NCI-H146 treated with DMSO at 0.1 percent for 48 hours (cell line): Measurements from ENCODE around the gene RPS6KA5.
"Not testable (repeated sequence)": the region's sequence is repeated elsewhere in the genome, so short reads cannot be mapped to it uniquely, and the experiment has no call there.

Source experiments
- DNase-seq: peaks from one replicate; lab custom pipeline; 2025; ENCODE audit not compliant: unreplicated experiment; lab: John Stamatoyannopoulos, UW

Gene RPS6KA5

DNA sequence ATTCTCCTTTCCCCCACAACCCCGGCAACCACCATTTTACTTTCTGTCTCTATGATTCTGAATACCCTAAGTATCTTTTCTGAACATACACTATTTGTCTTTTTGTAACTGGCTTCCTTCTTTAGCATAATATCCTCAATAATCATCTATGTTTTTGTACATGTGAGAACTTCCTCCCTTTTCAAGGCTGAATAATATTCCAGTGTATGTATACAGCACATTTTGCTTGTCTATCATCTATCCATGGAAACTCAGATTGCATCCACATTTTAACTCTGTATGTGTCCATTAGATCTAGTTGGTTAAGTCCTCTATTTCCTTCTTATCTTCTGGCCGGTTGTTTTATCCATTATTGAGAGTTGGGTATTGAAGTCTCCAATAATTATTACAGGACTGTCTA is 180.2 kb downstream of the RPS6KA5 start:
- DNase-seq = no peak

DNA sequence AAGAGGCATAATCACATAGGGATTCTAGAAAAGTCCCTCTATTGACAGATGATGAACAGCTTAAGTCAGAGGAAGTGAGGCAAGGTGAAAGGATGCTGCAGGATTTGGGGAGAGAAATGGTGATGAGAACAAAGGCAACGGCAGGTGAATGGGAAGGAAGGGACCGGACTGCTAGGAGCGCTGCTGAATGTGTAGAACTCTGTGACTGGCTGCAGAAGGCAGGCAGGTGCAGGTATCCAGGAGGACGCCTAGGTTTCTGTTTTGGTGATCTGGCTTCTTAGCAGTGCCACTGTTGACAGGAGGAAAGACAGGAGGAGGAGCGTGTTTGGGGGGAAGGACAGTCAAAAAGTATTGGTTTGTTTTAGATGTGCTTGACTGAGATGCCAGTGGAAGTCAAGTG is 185.8 kb downstream of the RPS6KA5 start:
- no peak for DNase-seq

DNA sequence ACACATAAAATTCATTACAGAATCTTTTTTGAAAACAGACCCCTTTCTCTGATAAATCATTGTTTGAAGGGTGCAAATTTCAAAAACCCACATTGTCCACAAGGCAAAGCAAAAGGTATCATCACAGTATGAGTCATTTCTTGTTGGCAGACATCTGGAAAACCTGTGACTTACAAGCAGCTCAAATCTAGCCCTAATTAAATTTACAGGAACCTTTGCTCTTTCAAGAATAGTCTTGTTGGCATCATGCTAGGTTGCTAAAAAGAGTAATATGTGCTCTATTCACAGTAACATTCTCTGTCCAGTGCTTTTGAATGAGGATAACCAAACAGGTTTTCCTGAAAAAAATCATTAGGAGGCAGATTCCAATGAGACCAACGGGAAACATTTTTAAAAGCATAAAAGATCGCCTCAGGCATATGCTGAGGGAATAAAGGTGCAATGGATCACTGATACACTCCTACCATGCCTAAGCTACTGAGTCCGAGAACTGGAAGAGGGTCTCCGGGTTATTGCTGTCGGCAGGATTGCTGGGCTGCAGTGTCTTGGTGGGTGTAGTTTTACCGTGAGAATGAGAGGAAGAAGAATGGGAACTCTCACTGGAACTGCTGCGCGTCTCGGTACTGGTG is 188.7 kb downstream of the RPS6KA5 start:
- DNase-seq = no peak

DNA sequence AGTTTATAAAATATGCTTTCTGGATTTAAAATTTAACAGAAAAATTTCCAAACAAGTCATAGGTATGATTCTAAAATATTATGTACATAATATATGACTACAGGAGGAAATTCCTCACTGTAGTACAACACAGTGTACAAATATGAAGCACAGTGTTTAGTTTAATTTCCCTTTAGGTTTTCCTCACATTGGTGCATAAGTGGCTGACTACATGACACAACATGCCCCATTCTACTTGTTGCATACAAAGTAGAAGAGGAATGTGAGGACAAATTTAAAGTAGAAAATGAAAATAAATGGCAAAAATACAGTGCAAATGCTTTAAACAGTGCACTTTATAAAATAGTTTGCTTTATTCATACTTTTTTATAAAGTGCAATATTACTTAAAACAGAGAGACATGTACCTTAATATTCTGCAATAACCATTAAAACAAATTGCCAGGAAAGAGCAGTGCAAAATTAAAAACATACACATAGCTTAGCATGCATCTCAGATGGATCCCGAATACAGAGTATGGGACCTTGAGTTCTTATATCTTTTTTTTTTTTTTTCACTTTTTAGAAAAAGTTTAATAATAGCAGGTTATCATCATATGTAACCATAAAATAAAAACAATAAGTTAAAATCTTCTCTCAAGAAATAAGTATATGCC is 189.4 kb downstream of the RPS6KA5 start:
- DNase-seq = no peak

DNA sequence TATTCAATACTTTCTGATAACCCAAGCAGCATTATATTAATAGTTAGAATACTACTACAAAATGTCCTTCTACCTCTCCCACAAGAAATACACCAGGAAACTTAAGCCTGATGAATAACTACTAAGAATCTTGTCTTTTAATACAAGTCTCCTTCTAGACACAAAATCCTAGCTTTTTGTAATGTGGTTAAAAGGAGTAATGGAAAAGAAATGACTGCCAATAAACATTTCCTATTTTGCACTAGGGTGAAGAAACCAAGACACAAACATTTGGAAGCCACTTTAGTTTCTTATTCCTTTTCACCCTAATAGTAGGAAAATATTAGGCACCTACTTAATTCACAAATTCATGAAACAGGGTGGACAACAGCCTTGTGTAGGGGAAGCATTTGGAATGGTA is 192.9 kb downstream of the RPS6KA5 start:
- no peak for DNase-seq

DNA sequence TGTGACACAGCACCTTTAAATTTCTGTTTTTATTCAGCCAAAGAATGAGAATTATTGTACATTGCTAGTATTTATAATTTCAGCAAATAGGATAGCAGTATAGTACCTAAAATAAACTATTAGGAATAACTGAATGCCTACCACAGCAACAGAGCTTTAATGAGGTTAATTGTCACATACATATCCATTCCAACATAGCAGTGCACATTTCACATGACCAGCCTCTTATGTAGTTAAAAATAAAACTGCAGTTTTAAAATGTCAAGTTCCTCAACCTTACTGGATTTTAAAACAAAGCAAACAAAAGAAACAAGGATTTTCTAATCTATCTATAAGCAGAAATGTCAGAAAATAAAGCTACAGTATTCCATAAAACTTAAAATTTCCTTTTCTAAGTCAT is 193.6 kb downstream of the RPS6KA5 start:
- no peak for DNase-seq

DNA sequence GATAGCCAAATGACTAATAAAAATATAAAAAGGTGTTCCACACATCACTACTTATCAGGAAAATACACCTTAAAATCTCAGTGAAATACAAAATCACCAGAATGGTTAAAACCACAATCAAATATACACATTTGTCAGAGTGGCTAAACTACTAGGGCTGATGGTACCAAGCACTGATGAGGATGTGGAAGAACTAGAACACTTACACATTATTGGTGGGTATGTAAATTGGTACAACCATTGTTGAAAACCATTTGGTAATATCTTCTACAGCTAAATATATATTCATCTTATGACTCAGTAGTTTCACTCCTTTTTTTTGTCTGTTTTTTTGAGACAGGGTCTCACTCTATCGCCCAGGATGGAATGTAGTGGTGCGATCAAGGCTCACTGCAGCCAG is 195.7 kb downstream of the RPS6KA5 start:
- DNase-seq = no peak

DNA sequence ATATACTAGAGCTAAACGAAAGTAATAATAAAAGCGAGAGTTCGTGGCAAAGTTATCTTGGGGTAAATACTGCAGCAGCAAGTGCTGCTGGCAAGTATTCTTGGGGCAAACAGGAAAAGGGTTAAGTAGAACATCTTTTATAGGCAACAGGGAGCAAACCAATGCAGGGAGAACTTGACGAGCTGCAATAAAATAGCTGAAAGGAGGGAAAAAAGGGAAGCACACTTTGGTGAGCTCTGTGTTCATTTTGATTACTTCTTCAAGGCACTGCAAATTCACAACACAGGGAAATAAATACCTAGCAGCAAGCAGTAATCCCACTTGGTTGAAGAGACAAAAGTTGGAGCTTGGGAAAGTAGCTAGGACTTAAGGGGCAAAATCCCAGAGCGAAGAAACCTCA is 201.9 kb downstream of the RPS6KA5 start:
- no peak for DNase-seq

DNA sequence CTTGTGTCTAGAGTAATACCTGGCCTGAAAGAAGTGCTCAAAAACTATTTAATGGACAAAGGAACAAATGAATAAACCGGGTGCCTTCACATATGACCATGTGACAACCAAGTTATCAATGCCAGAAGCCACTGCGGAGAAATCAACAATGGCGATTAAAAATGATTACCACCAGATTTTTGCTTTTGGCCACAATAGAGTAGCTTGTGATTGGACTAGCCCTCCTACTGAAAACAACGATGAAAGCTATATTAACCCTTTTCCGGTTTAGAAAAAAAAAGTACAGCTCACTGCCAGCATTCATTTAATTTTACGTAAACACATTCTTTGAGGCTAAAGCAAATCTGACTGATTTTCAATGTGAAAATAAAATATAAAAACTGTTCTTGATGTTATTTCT is 202.6 kb downstream of the RPS6KA5 start:
- no peak for DNase-seq

DNA sequence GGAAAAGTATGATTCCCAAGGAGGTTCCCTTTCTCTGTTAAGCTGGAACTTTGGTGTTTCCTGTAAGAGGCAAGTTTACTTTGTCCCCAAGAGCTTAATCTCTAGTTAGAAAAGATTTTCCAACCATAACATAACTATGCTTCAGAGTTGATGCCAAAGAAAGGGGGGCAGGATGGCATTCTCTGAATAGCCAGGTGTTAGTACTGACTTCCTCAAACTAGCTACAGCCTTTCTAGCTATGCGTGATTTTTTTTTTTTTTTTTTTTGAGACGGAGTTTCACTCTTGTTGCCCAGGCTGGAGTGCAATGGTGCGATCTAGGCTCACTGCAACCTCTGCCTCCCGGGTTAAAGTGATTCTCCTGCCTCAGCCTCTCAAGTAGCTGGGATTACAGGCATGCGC is 204.3 kb downstream of the RPS6KA5 start:
- not testable (repeated sequence) for DNase-seq

DNA sequence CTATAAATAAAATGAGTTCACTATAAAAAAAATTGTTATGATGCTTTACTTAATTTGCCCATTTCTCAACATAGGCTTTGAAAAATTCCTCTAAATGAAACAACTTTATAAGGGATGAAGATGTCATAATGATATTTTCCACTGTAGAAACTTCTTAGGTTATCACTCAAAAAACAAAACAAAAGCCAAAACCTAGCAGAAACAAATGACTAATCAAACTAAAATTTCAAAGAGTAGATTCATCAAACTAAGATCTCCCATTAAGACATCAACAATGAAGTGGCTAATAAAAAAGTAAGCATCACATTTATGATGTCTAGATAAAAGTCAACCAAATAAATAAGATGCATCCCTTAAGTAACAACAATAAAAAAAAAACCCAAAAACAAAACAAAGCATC is 207.3 kb downstream of the RPS6KA5 start:
- DNase-seq = no peak

DNA sequence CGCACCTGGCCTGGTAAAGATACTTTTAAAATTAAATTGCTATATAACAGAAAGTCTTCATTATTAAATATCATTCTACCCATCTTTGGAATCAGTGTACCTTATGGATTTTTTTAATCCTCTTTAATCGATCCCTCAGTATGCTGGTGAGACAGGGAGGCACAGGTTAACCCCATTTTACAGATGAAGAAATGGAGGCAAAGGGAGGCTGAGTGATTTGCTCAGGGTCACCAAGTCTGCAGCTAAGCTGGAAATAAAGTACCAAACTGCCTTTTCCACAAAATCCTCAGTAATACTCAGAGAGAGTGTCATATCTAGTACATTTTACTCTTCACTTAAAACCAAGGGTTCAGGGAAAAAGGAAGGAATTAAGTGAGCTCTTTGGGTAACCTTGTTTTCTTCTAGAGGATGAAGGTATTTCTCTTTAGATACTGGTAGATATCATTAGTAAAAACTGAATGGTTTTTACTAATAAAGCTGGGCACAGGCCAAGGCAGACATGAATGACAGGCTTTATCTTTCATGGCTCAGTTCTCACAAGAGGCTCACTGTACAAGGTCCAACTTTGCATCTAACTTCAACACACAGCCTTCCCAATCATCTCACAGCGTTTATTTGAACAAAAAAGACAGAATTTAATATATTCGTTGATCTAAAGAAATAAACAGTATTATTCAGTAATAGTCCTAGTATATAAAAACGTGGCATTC is 209.0 kb downstream of the RPS6KA5 start:
- no peak for DNase-seq

DNA sequence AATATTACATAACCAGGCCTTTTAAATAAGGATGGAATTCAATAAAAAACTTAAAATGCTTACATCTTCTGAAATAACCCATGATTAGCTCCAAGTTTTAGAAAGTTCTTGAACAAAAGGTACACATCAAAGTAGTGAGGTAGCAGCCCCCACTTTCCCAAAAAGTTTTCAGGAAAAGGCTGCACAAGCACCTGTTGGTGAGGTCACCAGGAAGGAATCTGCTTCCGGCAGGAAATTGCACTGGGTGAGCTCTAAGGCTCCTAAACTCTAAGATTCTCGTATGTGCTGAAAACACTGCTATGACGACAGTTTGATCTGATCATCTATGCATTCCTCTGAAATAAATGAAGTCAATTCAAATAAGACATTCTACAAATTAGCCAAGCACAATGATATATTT is 210.0 kb downstream of the RPS6KA5 start:
- no peak for DNase-seq

DNA sequence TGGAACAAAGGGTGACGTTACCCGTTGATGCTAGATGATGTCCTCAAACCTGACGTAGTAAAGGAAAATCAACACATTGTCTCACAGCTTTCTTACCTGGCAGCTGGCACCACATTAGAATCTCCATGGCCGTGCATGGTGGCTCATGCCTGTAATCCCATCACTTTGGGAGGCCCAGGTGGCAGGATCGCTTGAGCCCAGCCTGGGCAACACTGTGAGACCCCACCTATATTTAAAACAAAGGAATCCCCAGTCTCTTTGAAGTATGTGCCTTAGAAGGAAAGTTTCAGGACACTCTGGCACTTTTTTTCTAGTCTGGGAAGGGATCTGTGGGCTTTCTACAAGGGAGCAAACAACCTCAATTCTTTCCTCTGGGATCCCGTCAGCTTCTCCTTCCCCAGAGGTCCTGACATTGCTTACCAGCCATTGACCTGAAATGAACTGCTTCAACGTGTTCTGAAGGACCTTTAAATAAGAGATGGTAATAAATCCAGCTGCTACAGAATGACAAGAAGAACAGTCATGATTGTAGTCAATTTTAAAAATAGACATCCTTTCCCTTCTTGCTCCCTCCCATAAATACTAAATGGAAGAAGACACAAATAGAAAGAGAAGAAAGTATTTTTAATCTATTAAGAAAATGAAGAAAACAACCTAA is 210.5 kb downstream of the RPS6KA5 start:
- no peak for DNase-seq

DNA sequence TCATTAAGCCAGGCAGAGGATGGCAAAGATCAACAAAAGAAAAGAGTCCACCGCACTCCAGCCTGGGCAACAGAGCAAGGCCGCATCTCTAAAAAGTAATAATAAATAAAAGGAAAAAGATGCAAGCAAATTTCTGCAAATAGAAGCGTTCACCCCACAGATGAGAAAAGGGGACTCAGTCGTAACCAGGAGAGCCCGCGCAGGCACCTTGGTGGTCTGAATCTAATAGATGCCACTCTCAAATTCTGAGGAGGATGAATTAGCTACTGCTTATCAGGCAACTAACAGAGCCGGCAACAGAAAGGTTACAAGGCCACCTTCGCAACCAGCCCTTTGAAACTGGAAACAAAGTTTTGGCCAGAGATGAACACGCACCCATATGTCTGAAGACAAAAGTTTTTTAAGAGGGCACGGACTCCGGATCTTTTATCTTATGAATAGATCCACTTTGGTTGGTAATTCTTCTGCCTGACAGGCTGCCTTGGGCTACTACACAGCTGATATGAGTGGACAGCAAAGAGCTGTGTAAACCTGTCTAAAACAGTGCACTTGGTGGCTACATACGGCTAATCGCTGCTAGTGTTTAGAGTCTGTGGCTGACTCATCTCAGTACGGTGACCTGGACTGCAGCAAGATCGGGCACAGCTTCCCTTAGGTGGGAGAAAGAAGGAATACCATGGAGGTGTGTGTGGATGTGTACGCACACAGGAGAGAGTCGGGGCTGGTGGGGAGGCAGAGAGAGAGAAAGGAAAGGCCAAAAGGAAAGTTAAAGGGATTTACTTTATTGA is 211.3 kb downstream of the RPS6KA5 start:
- no peak for DNase-seq

DNA sequence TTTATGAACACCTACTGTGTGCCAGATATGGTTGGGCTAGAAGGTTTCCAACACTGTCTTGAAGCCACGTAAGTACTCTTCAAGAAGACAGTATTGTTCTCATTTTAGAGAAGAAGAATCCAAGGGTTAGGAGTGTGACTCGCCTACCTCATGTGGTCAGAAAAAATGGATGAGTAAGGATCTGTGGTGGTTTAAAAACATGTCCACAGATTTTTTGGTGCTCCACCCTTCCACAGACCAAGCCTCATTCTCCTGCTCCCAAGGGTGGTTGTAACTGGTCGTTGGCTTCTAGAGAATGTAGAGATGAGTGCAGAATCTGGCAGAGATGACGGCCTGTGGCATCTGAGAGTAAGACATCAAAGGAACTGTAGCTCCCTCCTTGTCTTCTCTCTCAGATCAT is 213.9 kb downstream of the RPS6KA5 start:
- DNase-seq = no peak

DNA sequence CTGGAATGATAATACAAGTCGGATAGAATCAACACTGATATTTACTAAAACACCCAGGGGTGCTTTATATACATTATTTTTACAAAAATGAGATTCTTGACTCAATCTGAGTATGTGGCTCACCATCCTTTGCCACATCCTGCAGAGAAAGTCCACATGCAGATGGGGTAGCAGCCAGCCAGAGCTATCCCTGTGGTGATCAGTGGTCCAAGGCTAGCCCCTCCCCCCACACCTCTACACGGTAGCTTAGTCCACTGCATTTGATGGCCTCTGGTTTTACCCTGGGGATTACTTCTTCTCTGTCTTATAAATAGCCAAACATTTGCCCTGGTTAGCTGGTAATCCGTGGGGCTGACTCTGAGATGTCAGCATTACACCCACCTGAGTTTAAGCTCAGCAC is 216.1 kb downstream of the RPS6KA5 start:
- no peak for DNase-seq

DNA sequence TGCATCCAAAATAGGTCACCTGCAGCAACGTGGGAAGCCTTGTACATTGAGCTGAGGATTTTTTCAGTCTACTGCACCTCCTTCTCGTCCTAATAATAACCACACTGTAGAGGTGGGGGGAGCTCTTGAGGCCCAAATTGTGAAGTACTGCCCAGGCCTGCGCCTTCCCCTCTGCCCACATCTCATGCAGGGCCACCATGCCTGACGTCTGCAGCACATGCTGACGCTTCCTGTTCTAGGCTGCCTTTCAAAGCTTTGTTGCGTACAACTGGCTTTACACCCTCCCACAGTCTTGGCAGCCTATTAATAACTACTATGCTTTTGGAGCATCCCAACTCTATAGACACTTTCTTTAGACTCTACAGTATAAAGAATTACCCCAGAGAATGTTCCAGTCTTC is 217.7 kb downstream of the RPS6KA5 start:
- no peak for DNase-seq

DNA sequence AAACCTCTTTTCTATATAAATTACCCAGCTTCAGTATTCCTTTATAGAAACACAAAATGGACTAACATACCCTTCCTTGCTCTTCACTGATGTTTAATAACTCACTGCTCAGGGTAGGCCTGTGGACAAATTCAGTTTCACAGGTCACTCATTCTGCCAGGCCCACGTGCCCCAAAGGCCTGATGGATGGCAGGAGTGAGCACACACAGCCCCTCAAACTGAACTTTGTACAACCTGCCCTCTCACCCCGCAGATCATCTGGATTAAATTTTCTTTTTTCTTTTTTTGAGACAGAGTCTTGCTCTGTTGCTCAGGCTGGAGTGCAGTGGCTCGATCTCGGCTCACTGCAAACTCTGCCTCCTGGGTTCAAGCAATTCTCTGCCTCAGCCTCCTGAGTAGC is 219.8 kb downstream of the RPS6KA5 start:
- DNase-seq = not testable (repeated sequence)

DNA sequence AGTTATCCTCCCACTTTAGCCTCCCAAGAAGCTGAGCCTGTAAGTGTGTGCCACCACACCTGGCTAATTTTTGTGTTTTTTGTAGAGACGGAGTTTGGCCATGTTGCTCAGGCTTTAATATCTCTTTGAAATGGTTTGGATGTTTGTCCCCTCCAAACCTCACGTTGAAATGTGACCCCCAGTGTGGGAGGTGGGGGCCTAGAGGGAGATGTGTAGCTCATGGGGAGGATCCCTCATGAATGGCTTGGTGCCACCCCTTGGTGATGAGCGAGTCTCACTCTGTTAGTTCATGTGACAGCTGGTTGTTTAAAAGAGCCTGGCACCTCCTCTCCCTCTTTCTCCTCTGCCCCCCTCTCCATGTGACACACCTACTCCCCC is 220.6 kb downstream of the RPS6KA5 start:
- DNase-seq = no peak
